Neuronal stem cell (in vitro differentiated cells): Measurements from ENCODE around the gene LINGO3.

Source experiments
- DNase-seq: peaks from one replicate; pipeline ENCODE4 v3.0.0-alpha.2; 2013; ENCODE audit warnings: low spot score
- H2AFZ ChIP-seq: one replicate; pipeline ENCODE4 v1.6.1; 2013; ENCODE audit warnings: mild to moderate bottlenecking, low read length, inconsistent platforms
- H2AK5ac ChIP-seq: 2 replicates; pipeline ENCODE4 v1.6.1; 2013; ENCODE audit warnings: low read depth, mild to moderate bottlenecking, inconsistent platforms, low read length, moderate library complexity, mixed read lengths
- H2BK120ac ChIP-seq: 2 replicates; pipeline ENCODE4 v1.6.1; 2013; ENCODE audit warnings: low read depth, mild to moderate bottlenecking, inconsistent platforms, low read length, moderate library complexity, mixed read lengths
- H2BK12ac ChIP-seq: one replicate; pipeline ENCODE4 v1.6.1; 2013; ENCODE audit warnings: low read length, inconsistent platforms
- H2BK15ac ChIP-seq: 2 replicates; pipeline ENCODE4 v1.6.1; 2013; ENCODE audit warnings: mild to moderate bottlenecking, low read length, inconsistent platforms, mixed read lengths
- H2BK5ac ChIP-seq: one replicate; pipeline ENCODE4 v1.6.1; 2013; ENCODE audit warnings: inconsistent platforms, mild to moderate bottlenecking, low read length, moderate library complexity
- H3K14ac ChIP-seq: one replicate; pipeline ENCODE4 v1.6.1; 2013; ENCODE audit warnings: low read length, inconsistent platforms
- H3K18ac ChIP-seq: 2 replicates; pipeline ENCODE4 v1.6.1; 2013; ENCODE audit warnings: low read length, inconsistent platforms
- H3K23ac ChIP-seq: 2 replicates; pipeline ENCODE4 v1.6.1; 2013; ENCODE audit warnings: low read depth, mild to moderate bottlenecking, mixed read lengths, low read length, inconsistent platforms; ENCODE audit not compliant: poor library complexity
- H3K27ac ChIP-seq: replicated peaks from 3 replicates; pipeline ENCODE4 v1.5.1; 2013; ENCODE audit warnings: low read length, inconsistent platforms
- H3K27me3 ChIP-seq, 3 experiments: 2 replicates each; pipeline ENCODE4 v1.6.1; 2013; ENCODE audit warnings: low read length in 3 of 3, mild to moderate bottlenecking in 2 of 3, inconsistent platforms in 1 of 3, low read depth in 1 of 3, mixed read lengths in 1 of 3, moderate library complexity in 1 of 3; ENCODE audit not compliant: control insufficient read depth in 3 of 3, insufficient read depth in 3 of 3
- H3K36me3 ChIP-seq, 2 donors: replicated peaks in 1 of 2; 2 replicates each; pipeline ENCODE4 v1.6.1; 2013; ENCODE audit warnings: low read length in 2 of 2; ENCODE audit not compliant: control insufficient read depth in 2 of 2, insufficient read depth in 2 of 2
- H3K4ac ChIP-seq: 2 replicates; pipeline ENCODE4 v1.6.1; 2013; ENCODE audit warnings: inconsistent platforms, mild to moderate bottlenecking, low read length, moderate library complexity
- H3K4me1 ChIP-seq, 2 donors: 1 replicate in 1 of 2; 2 replicates in 1 of 2; pipeline ENCODE4 v1.6.1; 2013; ENCODE audit warnings: low read length in 2 of 2, low read depth in 1 of 2; ENCODE audit not compliant: control insufficient read depth in 2 of 2, insufficient read depth in 1 of 2
- H3K4me2 ChIP-seq: one replicate; pipeline ENCODE4 v1.6.1; 2013; ENCODE audit warnings: mild to moderate bottlenecking, low read length, inconsistent platforms; ENCODE audit not compliant: insufficient read depth, poor library complexity, severe bottlenecking
- H3K4me3 ChIP-seq, 2 donors: 2 replicates each; pipeline ENCODE4 v1.5.1; 2013; ENCODE audit warnings: low read length in 2 of 2, mild to moderate bottlenecking in 2 of 2, inconsistent platforms in 1 of 2, moderate library complexity in 1 of 2
- H3K79me1 ChIP-seq: one replicate; pipeline ENCODE4 v1.6.1; 2013; ENCODE audit warnings: low read depth, mild to moderate bottlenecking, inconsistent platforms, low read length, moderate library complexity
- H3K9ac ChIP-seq: one replicate; pipeline ENCODE4 v1.6.1; 2013; ENCODE audit warnings: mild to moderate bottlenecking, low read depth, low read length, inconsistent platforms; ENCODE audit not compliant: poor library complexity
- H3K9me3 ChIP-seq, 2 donors: replicated peaks in 1 of 2; 2 replicates each; pipeline versions ENCODE3 to v1.6.1; 2013; ENCODE audit warnings: low read length in 2 of 2, mild to moderate bottlenecking in 2 of 2, inconsistent platforms in 1 of 2, low read depth in 1 of 2, mixed read lengths in 1 of 2, moderate library complexity in 1 of 2; ENCODE audit not compliant: control insufficient read depth in 2 of 2, insufficient read depth in 1 of 2
- H4K8ac ChIP-seq: one replicate; pipeline ENCODE4 v1.6.1; 2013; ENCODE audit warnings: low read depth, mild to moderate bottlenecking, inconsistent platforms, low read length, moderate library complexity
- H4K91ac ChIP-seq: one replicate; pipeline ENCODE4 v1.6.1; 2013; ENCODE audit warnings: low read length, low read depth, mild to moderate bottlenecking, inconsistent platforms; ENCODE audit not compliant: poor library complexity
- WGBS, 2 donors: extraction: QIAGEN DNeasy Blood & Tissue Kit; methylation state at CpG; one replicate each; pipeline ENCODE4 v1.1.7; 2013; ENCODE audit warnings: missing lambda C conversion rate in 2 of 2, mixed read lengths in 1 of 2; ENCODE audit not compliant: insufficient read length in 2 of 2, insufficient replicate concordance in 1 of 2; ENCODE audit errors: extremely low coverage in 2 of 2; 5-methylcytosine and 5-hydroxymethylcytosine counted together

The LINGO3 gene

GRCh38 chr19:2291185-2291751 is 16.7 kb downstream of the LINGO3 start:
- H3K27me3 ChIP-seq, result peaks cover 38 to 71% (median 42%) of the 10 kb centered on the region in 3 experiments
- H3K23ac ChIP-seq, result peak overlapping the region; percentile 93
- H3K4ac ChIP-seq, result no peak overlapping the region
- H3K27ac ChIP-seq, result no peak overlapping the region
- H3K4me1 ChIP-seq, result peaks cover 5 to 15% of the 10 kb centered on the region in 2 donors
- H2AFZ ChIP-seq, result no peak overlapping the region
- no peak overlapping the region for H2AK5ac ChIP-seq
- H3K4me3 ChIP-seq, result peak overlapping the region in 1 of 2 donors; percentile 73
- peak overlapping the region; percentile 71 for H3K14ac ChIP-seq
- peak overlapping the region; percentile 60 for H3K9ac ChIP-seq
- H2BK120ac ChIP-seq, result no peak overlapping the region
- H4K8ac ChIP-seq, result no peak overlapping the region
- H3K4me2 ChIP-seq, result peak overlapping the region; percentile 91
- no peak overlapping the region for H2BK12ac ChIP-seq
- peak overlapping the region; percentile 75 for H2BK5ac ChIP-seq
- no peak overlapping the region for H4K91ac ChIP-seq
- peaks cover 3% of the 10 kb centered on the region for H3K79me1 ChIP-seq
- WGBS, 2 donors, result no CpG with 5 or more reads among the region's 67 CpGs
- peak; percentile 71 for DNase-seq
- H2BK15ac ChIP-seq, result no peak overlapping the region
- no peaks in the 10 kb centered on the region for H3K36me3 ChIP-seq
- peaks cover 0 to 4% of the 10 kb centered on the region in 2 donors for H3K9me3 ChIP-seq
- H3K18ac ChIP-seq, result peak overlapping the region; percentile 90

- Histone ChIP-seq H3K9me3 (peaks cover 0 to 4% of the 10 kb centered on the region in 2 donors), H2AFZ (peak overlapping the region; percentile 73), H3K4me3 (peak overlapping the region in 1 of 2 donors; percentile 73), H3K36me3 (no peaks in the 10 kb centered on the region), H4K8ac (no peak overlapping the region), H3K79me1 (peaks cover 3% of the 10 kb centered on the region), H3K27ac (no peak overlapping the region), H4K91ac (no peak overlapping the region), H3K18ac (peak overlapping the region; percentile 64), H3K23ac (peak overlapping the region; percentile 93), H2AK5ac (peak overlapping the region; percentile 37), H3K4me1 (peaks cover 5 to 15% of the 10 kb centered on the region in 2 donors), H3K9ac (peak overlapping the region; percentile 60), H2BK5ac (no peak overlapping the region), H2BK15ac (peak overlapping the region; percentile 85), H3K4ac (no peak overlapping the region), H3K14ac (peak overlapping the region; percentile 71), H3K27me3 (peaks cover 38 to 73% (median 38%) of the 10 kb centered on the region in 3 experiments), H2BK120ac (no peak overlapping the region), H3K4me2 (peak overlapping the region; percentile 91), H2BK12ac (no peak overlapping the region)
- DNase-seq, result no peak
- no CpG with 5 or more reads among the region's 82 CpGs for WGBS, 2 donors
These were observed 17.3 kb downstream of the LINGO3 start for GRCh38 chr19:2290441-2291184.

- WGBS, 2 donors, result no CpG with 5 or more reads among the region's 74 CpGs
- Histone ChIP-seq H3K4me1 (peaks cover 2 to 14% of the 10 kb centered on the region in 2 donors), H2AFZ (peak overlapping the region; percentile 73), H4K8ac (no peak overlapping the region), H2BK120ac (no peak overlapping the region), H3K14ac (peak overlapping the region; percentile 71), H2BK12ac (no peak overlapping the region), H2BK5ac (no peak overlapping the region), H3K9ac (no peak overlapping the region), H3K27ac (no peak overlapping the region), H3K4me2 (peak overlapping the region; percentile 33), H3K27me3 (peaks cover 37 to 69% (median 38%) of the 10 kb centered on the region in 3 experiments), H4K91ac (no peak overlapping the region), H3K4ac (no peak overlapping the region), H3K36me3 (no peaks in the 10 kb centered on the region), H3K18ac (peak overlapping the region; percentile 64), H3K4me3 (no peak overlapping the region), H3K79me1 (peaks cover 3% of the 10 kb centered on the region), H3K9me3 (peaks cover 0 to 4% of the 10 kb centered on the region in 2 donors), H3K23ac (peak overlapping the region; percentile 93), H2BK15ac (no peak overlapping the region), H2AK5ac (no peak overlapping the region)
- DNase-seq, result no peak
These were observed 18.1 kb downstream of the LINGO3 start for GRCh38 chr19:2289714-2290435.
